Measurements from ENCODE around the gene CYP39A1.
"Not testable (repeated sequence)": the region's sequence is repeated elsewhere in the genome, so short reads cannot be mapped to it uniquely, and the experiment has no call there.

CYP39A1 gene

DNA sequence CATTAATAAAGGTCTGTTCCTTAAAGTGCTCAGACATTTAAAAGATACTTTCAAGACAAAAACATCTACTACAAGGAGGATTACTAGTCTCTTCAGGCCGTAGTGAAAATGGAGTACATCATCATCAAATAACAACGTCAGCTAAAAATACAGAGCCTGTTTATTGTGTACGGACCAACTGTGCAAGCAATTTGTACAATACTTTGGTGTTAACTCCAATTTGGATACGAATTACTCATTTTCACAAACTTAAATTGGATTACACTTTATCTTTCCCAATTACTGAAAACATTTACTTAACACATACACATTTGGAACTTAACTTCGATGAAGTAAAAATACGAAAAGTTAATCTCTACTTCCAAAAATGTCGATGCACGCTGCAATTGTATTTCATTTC, 802 bp downstream of the CYP39A1 start:
- in situ Hi-C loops (cut with MboI; ENCODE audit: low pct_unique_long_range_greater_than_20kb, low sequenced_read_pairs): no loop called here
- DNase-seq: no peak

DNA sequence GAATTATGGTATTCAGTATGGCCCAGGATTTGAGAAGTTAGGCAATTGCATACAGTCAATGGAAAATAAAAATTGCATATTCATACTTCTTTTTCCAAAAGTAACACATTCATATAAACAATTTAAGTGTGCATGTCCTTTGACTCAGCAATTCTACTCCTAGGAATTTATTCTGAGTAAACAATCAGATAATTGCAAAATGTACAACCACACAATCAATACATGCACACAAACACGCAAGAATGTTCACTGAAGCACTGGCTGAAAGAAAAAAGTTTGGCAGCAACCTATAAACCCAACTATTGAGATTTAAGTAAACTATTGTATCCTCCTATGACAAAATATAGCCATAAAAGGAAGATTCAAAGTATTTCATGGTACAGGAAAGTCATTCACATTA, 1.6 kb downstream of the CYP39A1 start:
- in situ Hi-C loops (cut with MboI; ENCODE audit: low pct_unique_long_range_greater_than_20kb, low sequenced_read_pairs): no loop called here
- DNase-seq: no peak

DNA sequence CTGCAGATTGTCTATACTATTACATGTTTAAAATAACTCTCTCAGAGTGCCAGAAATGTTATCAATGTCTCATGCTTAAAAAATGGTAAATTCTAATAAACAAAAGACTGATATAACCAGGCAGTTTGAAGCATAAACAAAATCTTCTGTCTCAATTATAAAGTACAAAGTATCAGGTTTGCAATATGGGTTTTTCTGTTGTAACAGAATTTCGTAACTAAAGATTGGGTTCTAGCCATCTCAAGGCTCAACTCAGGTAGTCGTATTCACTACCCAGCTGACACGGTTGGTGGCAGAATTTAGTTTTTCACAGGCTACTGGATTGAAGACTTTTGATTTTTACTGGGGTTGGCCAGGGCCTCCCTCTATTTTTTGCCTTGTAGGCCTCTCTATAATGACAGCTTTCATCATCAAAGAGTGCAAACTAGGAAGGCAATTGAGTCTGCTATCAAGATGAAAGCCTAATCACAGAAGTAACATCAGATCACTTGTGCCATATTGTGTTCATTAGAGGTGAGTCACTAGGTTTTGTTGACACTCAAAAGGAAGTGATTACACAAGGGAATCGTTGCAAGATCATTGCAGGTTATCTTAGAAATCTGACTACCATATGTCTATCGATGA, 3.6 kb downstream of the CYP39A1 start:
- no peak for DNase-seq
- in situ Hi-C loops (cut with MboI; ENCODE audit: low pct_unique_long_range_greater_than_20kb, low sequenced_read_pairs): no loop called here

DNA sequence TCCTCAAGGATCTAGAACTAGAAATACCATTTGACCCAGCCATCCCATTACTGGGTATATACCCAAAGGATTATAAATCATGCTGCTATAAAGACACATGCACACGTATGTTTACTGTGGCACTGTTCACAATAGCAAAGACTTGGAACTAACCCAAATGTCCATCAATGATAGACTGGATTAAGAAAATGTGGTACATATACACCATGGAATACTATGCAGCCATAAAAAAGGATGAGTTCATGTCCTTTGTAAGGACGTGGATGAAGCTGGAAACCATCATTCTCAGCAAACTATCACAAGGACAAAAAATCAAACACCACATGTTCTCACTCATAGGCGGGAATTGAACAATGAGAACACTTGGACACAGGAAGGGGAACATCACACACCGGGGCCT, 4.5 kb downstream of the CYP39A1 start:
- DNase-seq; in situ Hi-C loops (cut with MboI; ENCODE audit: low pct_unique_long_range_greater_than_20kb, low sequenced_read_pairs): not testable (repeated sequence)

DNA sequence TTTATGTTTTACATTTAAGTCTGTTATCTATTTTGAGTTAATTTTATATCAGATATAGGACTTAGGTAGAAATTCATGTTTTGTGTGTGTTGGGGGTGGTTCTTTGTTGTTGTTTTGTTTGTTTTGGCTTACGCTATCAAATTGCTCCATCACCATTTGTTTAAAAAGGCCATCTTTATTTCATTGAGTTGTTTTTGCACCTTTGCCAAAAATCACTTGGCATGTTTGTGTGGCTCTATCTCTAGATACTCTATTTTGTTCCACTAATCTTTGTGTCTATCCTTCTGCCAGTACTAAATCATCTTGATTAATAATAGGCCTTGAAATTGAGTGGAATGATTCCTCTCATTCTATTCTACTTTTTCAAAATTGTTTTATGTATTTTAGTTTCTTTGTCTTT, 7.4 kb downstream of the CYP39A1 start:
- DNase-seq: no peak
- in situ Hi-C loops (cut with MboI; ENCODE audit: low pct_unique_long_range_greater_than_20kb, low sequenced_read_pairs): no loop called here

DNA sequence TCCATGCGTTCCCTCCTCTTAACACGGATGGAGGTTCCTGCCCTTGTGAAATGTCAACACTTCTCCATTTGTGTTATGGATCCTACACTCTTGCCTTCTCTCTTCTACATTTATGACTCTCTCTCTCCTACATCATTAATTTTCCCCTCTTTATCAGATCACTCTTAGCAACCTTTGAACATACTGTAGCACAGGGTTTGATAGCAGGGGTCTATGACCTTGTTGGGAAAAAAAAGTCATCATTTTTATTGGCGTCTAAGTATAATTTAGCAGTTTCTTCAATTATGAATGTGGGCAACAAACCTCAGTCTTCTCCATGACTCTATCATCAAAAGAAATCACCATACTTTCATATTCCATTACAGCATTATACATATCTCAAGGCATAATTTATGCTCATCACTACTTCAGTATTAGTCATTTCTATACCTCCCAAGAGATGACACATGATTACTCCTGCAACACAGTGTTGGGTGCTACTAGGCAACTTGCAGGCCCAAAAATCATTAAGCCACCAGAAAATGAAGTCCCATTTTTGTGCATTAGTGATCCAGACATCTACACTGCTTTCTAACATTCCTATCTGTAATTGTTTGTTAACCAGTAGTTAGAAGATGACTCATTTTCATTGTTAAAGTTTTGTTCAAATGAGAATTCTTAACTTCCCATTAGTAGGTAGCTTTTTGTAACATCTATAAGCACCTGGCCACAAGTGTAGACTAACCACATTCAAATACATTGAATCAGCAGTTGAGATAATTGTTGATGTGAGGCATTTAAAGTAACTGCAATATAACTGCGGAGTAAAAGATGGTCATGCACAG, 9.5 kb downstream of the CYP39A1 start:
- in situ Hi-C loops (cut with MboI; ENCODE audit: low pct_unique_long_range_greater_than_20kb, low sequenced_read_pairs): no loop called here
- no peak for DNase-seq

DNA sequence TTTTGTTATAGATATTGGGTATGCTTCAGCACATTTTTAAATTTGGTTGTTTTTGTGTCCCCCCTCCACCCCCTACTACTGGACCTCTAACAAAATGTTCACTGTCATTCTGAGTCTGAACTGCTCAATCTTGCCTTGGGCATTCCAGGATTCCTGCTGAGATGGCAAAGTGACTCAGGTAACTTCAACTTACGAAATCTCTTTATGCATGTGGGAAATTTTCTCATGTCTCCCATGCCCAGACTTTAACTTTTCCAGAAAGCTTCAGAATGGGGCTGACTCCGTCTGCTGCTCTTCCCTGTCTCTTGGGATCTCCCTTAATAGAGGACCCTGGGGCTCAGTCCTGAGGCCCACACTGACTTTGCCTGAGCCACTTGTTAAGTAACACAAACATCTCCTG, 14.0 kb downstream of the CYP39A1 start:
- DNase-seq: no peak
- in situ Hi-C loops (cut with MboI; ENCODE audit: low pct_unique_long_range_greater_than_20kb, low sequenced_read_pairs): no loop called here

DNA sequence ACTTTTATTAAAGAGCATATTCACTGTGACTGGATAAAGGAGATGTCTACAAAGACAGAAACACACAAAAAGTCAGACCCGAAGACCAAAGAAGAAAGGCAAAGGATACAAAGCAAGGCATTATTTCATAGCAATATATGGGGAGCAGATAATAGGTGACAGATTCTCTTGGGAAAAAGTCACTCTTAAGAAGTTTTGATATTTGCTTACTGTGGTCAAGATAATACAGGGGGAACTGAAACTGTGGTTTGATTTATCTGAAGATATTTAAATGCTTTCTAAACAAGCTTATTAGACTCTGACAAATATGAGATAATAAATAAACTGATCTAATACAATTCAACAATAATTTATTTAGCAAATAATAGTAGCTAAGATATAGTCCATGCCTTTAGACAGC, 14.7 kb downstream of the CYP39A1 start:
- in situ Hi-C loops (cut with MboI; ENCODE audit: low pct_unique_long_range_greater_than_20kb, low sequenced_read_pairs): no loop called here
- no peak for DNase-seq

DNA sequence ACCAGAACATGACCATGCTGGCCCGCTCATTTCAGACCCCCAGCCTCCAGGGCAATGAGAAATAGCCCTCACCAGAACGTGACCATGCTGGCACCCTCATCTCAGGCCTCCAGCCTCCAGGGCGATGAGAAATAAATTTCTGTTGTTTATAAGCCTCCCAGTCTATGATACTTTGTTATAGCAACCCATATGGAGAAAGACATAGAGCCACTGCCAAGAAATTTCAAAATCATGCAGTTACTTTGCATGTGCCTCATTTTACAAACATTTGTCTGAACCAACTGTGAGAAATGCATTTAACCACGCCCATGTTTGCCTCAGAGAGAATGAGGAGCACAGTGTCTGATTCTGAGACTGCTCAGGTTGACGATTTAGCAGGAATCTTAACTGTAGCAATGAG, 15.5 kb downstream of the CYP39A1 start:
- DNase-seq: no peak
- in situ Hi-C loops (cut with MboI; ENCODE audit: low pct_unique_long_range_greater_than_20kb, low sequenced_read_pairs): no loop called here

DNA sequence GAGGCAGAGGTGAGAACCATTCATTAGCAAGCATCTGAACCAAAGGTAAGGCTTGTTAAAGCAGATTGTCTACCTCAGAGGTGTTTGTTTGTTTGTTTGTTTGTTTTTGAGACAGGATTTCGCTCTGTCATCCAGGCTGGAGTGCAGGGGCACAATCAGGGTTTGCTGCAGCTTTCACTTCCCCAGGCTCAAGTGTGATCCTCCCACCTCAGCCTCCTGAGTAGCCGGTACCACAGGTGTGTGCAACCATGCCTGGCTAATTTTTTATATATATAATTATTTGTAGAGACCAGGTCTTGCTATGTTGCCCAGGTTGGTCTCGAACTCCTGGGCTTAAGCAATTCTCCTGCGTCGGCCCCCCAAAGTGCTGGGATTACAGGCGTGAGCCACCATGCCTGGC, 17.2 kb downstream of the CYP39A1 start:
- in situ Hi-C loops (cut with MboI; ENCODE audit: low pct_unique_long_range_greater_than_20kb, low sequenced_read_pairs): no loop called here
- no peak for DNase-seq

DNA sequence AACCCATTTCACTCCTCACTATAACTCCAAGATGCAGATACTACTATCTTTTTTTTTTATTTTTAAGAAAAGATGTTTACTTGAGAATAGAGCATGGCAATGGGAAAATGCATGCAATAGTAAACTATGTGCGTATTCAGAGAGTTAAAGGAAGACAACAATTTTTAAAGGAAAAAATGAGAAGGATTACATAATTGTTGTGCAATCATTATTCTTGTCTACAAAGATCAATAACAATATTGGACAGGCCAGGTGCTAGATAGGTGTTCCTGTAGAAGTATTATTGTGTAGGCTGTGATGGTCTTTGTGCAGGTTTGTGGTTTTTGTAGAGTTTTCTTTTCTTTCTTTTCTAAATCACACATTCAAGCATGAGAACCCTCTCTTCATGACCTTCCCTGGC, 20.6 kb downstream of the CYP39A1 start:
- no peak for DNase-seq
- in situ Hi-C loops (cut with MboI; ENCODE audit: low pct_unique_long_range_greater_than_20kb, low sequenced_read_pairs): no loop called here

DNA sequence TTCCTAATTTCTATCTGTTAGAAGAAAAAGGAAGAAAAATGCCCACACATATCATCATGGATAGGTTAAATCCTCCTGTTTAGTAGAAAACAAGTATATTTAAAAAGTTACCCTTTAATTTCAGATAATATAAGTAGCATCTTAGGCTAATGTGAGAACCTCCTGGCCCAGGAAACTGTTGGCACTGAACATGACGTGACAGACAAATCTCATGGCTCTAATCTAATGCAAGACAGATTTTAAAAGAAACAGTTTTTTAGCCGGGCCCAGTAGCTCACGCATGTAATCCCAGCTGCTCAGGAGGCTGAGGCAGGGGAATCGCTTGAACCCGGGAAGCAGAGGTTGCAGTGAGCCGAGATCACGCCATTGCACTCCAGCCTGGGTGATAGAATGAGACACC, 22.9 kb downstream of the CYP39A1 start:
- no peak for DNase-seq
- in situ Hi-C loops (cut with MboI; ENCODE audit: low pct_unique_long_range_greater_than_20kb, low sequenced_read_pairs): no loop called here

DNA sequence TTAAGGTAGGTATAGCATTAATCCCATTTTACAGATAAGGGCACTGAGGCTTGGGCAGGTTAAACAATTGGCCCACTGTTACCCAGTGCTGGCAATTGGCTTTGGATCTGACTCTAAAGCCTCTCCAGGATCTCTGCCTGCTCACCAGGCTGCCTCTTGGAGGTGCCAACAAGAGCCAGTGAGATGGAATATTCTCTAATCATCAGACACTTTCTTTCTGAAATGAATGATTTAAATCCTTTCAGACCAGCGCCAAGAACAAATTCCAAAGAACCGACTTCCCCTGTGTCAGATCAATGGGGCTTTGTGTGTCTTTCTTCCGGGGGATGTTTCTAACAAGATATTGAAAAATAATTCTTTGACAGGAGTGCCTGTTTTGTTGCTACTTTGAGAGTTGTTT, 23.6 kb downstream of the CYP39A1 start:
- in situ Hi-C loops (cut with MboI; ENCODE audit: low pct_unique_long_range_greater_than_20kb, low sequenced_read_pairs): no loop called here
- DNase-seq: no peak

DNA sequence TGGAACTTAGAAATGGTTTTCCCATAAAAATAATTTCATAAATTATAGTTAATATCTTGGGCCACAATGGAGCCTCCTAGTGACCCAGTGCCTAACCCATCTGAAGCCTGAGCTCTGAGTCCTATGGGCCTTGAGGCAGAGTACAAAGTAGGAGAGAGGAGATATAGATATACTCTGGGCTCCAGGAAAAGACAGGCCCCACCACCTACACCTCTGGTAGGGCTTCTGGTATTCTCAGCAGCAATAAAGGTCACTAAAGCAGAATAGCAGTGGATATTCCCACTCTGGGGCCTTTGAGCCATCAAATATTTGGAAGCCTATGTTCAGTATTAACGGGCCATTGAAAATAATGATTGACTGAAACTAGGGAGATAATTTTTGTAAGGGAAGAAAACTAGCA, 24.1 kb downstream of the CYP39A1 start:
- DNase-seq: no peak
- in situ Hi-C loops (cut with MboI; ENCODE audit: low pct_unique_long_range_greater_than_20kb, low sequenced_read_pairs): no loop called here

DNA sequence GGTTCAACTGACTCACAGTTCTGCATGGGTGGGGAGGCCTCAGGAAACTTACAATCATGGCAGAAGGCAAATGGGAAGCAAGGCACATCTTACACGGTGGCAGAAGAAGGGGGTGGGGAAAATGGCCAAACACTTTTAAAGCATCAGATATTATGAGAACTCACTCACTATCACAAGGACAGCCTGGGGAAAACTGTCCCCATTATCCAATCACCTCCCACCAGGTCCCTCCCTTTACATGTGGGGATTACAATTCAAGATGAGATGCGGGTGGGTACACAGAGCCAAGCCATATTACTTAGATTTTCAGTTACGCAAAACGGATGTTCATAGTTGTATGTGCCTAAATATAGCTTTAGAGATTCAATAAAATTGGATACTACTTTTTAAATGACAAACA, 25.6 kb downstream of the CYP39A1 start:
- no peak for DNase-seq
- in situ Hi-C loops (cut with MboI; ENCODE audit: low pct_unique_long_range_greater_than_20kb, low sequenced_read_pairs): no loop called here

DNA sequence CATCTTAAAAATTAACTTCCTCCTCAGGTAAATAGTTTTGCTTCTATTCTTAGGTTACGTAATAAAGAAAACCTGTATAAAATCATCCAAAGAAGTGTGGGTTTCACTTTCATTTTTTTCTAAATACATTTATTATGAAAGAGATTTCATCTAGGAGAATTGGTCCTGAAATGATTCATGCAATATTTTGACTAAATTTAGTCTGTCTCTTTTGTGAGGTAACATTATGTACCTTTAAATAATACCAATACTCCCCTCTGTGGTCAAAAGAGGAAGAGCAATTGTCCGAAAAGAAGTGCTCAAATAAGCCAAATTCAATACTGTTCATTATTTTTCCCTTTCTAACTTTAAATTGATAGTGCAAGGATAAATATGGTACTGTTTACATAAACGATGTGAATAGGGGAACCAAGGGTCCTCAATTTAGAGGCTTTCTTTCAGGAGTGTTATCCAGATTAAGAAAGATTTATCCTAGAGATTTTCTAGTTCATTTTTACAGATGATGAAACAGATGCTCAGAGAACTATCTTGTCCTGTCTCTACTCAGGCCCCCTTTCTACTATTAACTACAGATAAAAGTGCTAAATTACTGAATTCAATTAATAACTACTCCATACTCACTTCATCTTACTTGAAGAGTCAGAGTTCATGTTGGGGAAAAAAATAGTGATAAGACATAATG, 26.2 kb downstream of the CYP39A1 start:
- DNase-seq: peak; percentile 31
- in situ Hi-C loops (cut with MboI; ENCODE audit: low pct_unique_long_range_greater_than_20kb, low sequenced_read_pairs): no loop called here

DNA sequence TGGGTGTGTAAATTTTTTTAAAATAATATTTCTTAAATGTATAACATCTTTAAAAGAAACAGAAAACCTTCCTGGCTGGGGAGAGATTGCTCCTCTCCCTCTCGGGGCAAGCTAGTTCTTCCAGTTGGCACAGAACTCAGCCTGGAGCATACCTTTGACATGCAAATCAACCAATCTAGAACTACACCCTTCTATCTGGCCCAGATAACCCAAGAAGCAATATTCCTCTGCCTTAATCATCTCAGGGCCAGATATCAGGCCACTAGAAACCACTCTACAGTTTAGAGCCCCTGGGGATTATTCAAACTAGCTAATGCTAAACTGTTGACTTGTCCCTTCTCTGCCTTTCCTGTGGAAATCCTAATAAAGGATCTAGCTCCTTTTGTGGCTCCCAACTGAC, 33.9 kb downstream of the CYP39A1 start:
- no peak for DNase-seq
- in situ Hi-C loops (cut with MboI; ENCODE audit: low pct_unique_long_range_greater_than_20kb, low sequenced_read_pairs): no loop called here

DNA sequence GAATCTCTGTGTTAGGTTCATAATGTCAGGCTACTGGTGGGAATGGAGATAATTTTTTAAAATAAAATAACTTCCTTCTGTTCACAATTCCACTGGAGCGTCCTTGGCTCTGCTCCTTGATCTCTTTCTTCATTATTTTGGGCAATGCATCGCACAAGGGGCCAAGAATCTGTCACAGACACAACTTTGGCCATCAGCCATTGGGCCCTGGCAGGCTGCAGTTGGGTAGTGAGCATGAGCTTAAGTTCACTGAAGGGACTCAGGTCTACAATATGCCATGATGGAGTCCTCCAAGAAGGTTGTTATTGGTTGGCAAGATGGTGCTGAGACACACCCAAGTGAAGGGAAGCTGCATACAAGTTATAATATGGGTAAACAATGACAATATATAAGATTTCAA, 40.0 kb downstream of the CYP39A1 start:
- in situ Hi-C loops (cut with MboI; ENCODE audit: low pct_unique_long_range_greater_than_20kb, low sequenced_read_pairs): no loop called here
- no peak for DNase-seq

DNA sequence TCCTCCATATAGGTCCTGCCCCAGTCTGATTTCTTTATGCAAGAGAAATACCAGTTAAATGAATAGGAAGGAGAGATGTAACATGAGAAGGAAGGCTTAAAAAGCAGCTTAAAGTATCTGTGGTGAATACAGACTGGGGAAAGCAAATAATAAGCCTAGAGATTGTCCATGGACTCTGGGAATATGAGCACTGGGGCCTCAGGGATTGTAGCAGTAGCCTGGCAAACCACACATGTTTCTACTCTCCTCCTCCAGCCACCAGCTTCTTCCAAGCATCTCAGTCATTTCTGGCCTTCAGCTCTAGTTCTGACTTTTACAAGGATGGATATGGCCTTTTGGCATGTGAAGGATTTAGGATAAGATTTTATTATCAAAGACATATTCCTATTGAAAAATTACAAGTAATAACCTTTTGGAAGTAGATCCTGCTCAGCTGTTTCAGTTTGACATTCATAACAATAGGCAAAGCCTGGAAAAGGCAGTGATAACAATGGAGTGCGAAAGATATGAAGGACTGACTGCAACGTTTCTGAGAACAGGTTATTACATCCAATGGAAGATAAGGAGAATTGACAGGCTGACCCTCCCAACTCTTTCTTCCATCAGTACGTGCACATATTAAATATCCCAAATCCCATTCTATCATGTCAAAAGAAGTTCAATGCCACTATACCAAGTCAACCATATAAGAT, 41.6 kb downstream of the CYP39A1 start:
- in situ Hi-C loops (cut with MboI; ENCODE audit: low pct_unique_long_range_greater_than_20kb, low sequenced_read_pairs): no loop called here
- DNase-seq: no peak

DNA sequence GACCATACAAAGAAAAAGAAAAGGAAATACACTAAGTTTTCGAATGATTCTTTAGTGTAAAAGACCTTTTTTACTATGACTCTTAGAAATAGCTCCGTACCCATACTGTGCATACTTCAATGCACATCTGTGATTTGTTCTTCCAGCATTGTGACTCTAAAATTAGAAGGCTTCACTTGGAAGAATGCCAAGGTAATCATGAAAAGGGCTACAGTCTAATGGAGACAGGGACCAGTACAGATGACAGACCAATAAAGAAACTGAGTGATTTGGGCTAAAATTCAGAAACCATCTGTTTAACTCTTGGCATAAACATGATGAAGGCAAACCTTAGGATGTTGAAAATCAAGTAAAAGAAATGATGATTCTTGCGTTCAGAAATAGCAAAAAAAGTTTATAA, 46.3 kb downstream of the CYP39A1 start:
- no peak for DNase-seq
- in situ Hi-C loops (cut with MboI; ENCODE audit: low pct_unique_long_range_greater_than_20kb, low sequenced_read_pairs): no loop called here

Measured in KBM-7 (cell line).